Left ventricle myocardium inferior (tissue), 1 donor: Measurements from ENCODE around the gene DGKE. TPM values are rescaled to one million over a fixed set of nuclear protein-coding genes. Genes with fewer than 3 reads are reported as not detected.

Experiments used
- DNase-seq: peaks from one replicate; pipeline ENCODE4 v3.0.0-alpha.2; 2020
- H3K27ac ChIP-seq: fragments of 200-600 bp; replicated peaks from 2 replicates; pipeline ENCODE4 v1.8.0; 2021
- H3K27me3 ChIP-seq: fragments of 200-600 bp; 2 replicates; pipeline ENCODE4 v1.8.0; 2021; ENCODE audit warnings: low read depth
- H3K36me3 ChIP-seq: fragments of 200-600 bp; 2 replicates; pipeline ENCODE4 v1.8.0; 2021
- H3K4me1 ChIP-seq: fragments of 200-600 bp; 2 replicates; pipeline ENCODE4 v1.8.0; 2021
- H3K4me3 ChIP-seq: fragments of 200-600 bp; 2 replicates; pipeline ENCODE4 v1.8.0; 2021; ENCODE audit warnings: mild to moderate bottlenecking, moderate library complexity
- H3K9me3 ChIP-seq: fragments of 200-600 bp; replicated peaks from 2 replicates; pipeline ENCODE4 v1.8.0; 2021
- intact Hi-C: fragments of 100-400 bp; cut with micrococcal nuclease; formaldehyde crosslinking; loops from one replicate; pipeline ENCODE4 v1.11.0; 2022
- total RNA-seq: library from RNA; stranded (reverse); fragmentation: NEBNext Ultra II Directional; extraction: Animal tissue kit (Norgen Biotek cat#: 25700); gene quantifications from one replicate; pipeline ENCODE4 v1.2.1, GENCODE V29; 2021
- TF ChIP-seq, protein P1 (sequence below): fragments of 200-600 bp; IDR thresholded peaks from 2 replicates; pipeline ENCODE4 v1.8.0; 2021; ENCODE audit warnings: antibody characterized with exemption, mild to moderate bottlenecking, borderline replicate concordance
- donor health status: DM: no; HTN: yes; CAD: no; lungs with severe emphysema.

DGKE gene
- total RNA-seq, 1 donor from 2014 or later = 4.2 TPM

DNA sequence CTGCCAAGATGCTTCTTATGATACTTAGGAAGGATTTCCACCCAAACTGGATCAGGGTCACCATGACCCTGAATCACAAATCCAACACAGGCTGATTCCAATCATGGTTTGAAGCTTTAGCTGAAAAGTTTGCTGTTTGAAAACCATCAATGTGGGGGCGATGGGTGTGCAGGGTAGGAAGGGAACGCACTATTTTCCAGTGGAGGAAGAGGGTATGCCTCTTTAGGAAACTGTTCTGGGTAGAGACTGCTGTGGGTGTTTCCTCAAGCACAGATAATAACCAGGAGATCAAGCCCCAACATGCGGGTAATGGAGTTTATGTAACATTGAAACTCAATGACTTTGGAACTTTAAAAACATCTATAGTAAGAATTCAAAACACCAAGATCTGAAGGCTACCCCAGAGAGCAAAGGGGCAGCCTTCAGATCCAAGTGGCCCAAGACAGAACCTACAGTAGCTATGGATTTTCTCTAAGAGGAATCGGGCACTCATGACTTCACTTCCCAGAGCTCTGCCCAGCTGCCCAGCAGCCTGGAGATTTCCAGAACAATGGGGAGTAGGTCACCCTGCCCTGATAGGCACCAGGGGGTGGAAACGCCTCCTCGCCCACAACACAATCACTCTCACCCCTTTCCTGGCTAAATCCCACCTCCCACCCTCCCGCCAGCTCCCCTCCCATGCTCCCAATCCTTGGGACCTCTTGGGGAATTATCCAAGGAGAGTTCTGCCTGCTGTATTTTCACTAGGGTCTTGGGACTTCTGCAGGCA lies 57.1 kb downstream of the DGKE start:
- TF ChIP-seq, protein P1, sequence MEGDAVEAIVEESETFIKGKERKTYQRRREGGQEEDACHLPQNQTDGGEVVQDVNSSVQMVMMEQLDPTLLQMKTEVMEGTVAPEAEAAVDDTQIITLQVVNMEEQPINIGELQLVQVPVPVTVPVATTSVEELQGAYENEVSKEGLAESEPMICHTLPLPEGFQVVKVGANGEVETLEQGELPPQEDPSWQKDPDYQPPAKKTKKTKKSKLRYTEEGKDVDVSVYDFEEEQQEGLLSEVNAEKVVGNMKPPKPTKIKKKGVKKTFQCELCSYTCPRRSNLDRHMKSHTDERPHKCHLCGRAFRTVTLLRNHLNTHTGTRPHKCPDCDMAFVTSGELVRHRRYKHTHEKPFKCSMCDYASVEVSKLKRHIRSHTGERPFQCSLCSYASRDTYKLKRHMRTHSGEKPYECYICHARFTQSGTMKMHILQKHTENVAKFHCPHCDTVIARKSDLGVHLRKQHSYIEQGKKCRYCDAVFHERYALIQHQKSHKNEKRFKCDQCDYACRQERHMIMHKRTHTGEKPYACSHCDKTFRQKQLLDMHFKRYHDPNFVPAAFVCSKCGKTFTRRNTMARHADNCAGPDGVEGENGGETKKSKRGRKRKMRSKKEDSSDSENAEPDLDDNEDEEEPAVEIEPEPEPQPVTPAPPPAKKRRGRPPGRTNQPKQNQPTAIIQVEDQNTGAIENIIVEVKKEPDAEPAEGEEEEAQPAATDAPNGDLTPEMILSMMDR = no peak
- no peak overlapping the region for H3K27ac ChIP-seq
- DNase-seq = no peak
- intact Hi-C loops = no loop called here
- no peak overlapping the region for H3K4me3 ChIP-seq
- peaks cover 93% of the 10 kb centered on the region for H3K36me3 ChIP-seq
- H3K4me1 ChIP-seq = peaks cover 9% of the 10 kb centered on the region
- no peaks in the 10 kb centered on the region for H3K27me3 ChIP-seq
- H3K9me3 ChIP-seq = peaks cover 13% of the 10 kb centered on the region

- peaks cover 13% of the 10 kb centered on the region for H3K9me3 ChIP-seq
- no peak overlapping the region for H3K27ac ChIP-seq
- H3K27me3 ChIP-seq = no peaks in the 10 kb centered on the region
- TF ChIP-seq, protein P1 = peak; percentile 53
- peak; percentile 23 for DNase-seq
- peaks cover 9% of the 10 kb centered on the region for H3K4me1 ChIP-seq
- intact Hi-C loops = no loop called here
- H3K4me3 ChIP-seq = no peak overlapping the region
- H3K36me3 ChIP-seq = peaks cover 93% of the 10 kb centered on the region
Observed at GRCh38 chr17:56891751-56892150, 57.8 kb downstream of the DGKE start.

- intact Hi-C loops = no loop called here
- TF ChIP-seq, protein P1 = no peak
- H3K27ac ChIP-seq = no peak overlapping the region
- H3K27me3 ChIP-seq = no peaks in the 10 kb centered on the region
- H3K36me3 ChIP-seq = peaks cover 97% of the 10 kb centered on the region
- H3K4me3 ChIP-seq = no peak overlapping the region
- no peak for DNase-seq
- peaks cover 13% of the 10 kb centered on the region for H3K9me3 ChIP-seq
- peaks cover 9% of the 10 kb centered on the region for H3K4me1 ChIP-seq
Observed at GRCh38 chr17:56892333-56892732, 58.4 kb downstream of the DGKE start.

DNA sequence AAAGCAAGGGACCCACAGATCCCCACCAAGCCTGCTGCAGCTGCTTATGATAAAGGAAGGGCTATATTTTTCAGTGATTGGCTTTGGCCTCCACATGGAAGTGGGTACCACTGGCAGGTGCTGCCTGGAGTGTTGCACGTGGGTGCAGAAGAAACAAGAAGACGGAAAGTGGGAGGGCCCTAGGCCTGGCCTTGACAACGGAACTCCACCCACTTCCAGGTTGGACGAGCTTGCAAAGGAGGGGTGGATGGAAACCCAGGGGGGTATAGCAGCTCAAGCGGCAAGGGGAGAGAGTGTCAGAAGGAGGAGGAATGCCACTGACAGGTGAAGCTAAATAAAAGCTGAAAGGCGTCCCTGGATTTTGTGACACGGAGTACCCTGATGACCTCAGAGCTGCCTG lies 59.6 kb downstream of the DGKE start:
- peaks cover 97% of the 10 kb centered on the region for H3K36me3 ChIP-seq
- TF ChIP-seq, protein P1 = no peak
- H3K4me1 ChIP-seq = peaks cover 9% of the 10 kb centered on the region
- no peak overlapping the region for H3K27ac ChIP-seq
- H3K9me3 ChIP-seq = peaks cover 3% of the 10 kb centered on the region
- intact Hi-C loops = no loop called here
- H3K4me3 ChIP-seq = no peak overlapping the region
- no peaks in the 10 kb centered on the region for H3K27me3 ChIP-seq
- DNase-seq = no peak

DNA sequence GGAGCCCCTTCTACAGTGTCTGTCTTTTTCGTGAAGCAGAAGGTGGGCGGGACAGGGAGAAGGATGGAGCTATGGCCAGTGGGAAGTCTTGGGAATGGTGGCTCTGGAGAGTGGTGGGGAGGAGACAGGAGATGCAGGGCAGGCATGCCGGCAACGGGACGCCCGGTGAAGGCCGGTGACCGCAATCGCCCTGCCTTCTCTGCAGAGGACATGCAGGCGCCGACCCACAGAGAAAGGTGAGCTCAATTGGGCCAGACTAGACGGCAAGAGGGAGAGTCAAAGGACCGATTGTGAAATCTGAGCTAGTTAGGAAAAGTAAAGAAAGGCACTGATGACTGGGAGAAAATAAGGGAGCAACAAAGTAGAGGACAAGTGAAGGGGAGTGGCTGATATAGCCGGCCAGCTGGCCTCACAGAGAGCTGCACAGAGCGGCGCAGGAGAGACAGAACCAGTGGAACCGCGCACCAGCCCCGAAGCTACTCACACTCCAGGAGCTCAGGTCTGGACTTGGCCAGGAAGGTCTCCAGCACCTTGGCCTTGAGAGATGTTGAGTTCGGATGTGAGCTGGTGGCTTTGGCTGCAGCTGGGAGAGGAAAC lies 61.0 kb downstream of the DGKE start:
- H3K4me1 ChIP-seq = peaks cover 17% of the 10 kb centered on the region
- H3K36me3 ChIP-seq = peaks cover 99% of the 10 kb centered on the region
- no peak for DNase-seq
- H3K27ac ChIP-seq = no peak overlapping the region
- TF ChIP-seq, protein P1 = no peak
- intact Hi-C loops = no loop called here
- no peaks in the 10 kb centered on the region for H3K9me3 ChIP-seq
- no peak overlapping the region for H3K4me3 ChIP-seq
- no peaks in the 10 kb centered on the region for H3K27me3 ChIP-seq
